Endothelial cell of umbilical vein (primary cell): ENCODE measurements around the gene PITPNB.

Experiments
- JUN ChIP-seq: IDR thresholded peaks from 2 replicates; pipeline ENCODE4 v1.6.1; 2011; ENCODE audit warnings: borderline replicate concordance, low read depth; ENCODE audit not compliant: insufficient read length, insufficient read depth
- POLR2AphosphoS5 ChIP-seq: IDR thresholded peaks from 2 replicates; pipeline ENCODE4 v1.6.1; 2012; ENCODE audit warnings: low read depth, mild to moderate bottlenecking, control low read depth, low read length, moderate library complexity; ENCODE audit not compliant: insufficient read depth

DNA sequence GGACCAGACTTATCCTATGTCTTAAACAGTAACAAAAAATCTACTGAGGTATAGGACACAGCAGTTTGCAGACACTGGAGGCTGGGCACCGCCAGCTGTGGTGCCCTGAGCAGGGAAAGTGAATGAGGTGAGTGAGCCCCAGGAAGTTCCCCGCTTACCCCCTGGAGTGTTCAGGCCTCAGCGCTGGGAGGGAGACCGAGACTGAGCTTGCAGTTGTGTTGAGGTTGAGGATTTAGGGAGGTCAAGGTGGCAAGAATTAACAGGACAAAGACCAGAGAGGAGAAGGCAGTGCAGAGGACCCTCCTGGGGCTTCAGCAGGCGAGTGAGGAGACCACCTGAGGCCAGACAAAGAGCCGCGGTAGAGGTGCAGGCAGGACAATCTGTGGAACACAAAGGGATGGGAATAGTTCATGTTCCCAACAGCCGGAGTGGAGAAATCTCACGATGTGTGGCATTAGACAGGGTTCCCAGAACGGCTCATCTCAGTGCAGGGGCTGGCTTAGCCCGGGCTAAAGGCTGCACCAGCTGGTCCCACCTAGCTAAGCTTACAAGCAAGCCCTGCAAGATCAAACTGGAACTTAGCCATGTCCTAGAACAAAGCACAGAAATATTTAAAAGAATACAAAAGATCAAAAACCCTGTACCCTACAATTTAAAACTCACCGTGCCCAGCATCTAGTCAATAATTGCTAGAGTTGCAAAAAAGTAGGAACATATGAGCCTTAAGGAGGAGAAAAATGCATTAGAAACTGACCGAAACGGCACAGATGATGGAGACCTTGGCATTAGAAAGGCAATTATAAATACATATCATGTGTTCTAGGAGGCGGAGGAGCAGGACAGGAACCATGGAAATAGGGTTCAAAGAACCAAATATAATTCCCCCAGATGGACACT is 47.4 kb upstream of the PITPNB start:
- TF ChIP-seq JUN = no peak
- no peak for TF ChIP-seq POLR2AphosphoS5
